A673 (cell line): ENCODE data around the gene IP6K1.

Experiments
- EZH2 ChIP-seq: fragments of 200-600 bp; sonication (generic); IDR thresholded peaks from 2 replicates; pipeline ENCODE4 v1.6.1; 2017; ENCODE audit warnings: borderline replicate concordance, low read depth, mild to moderate bottlenecking, mixed read lengths, antibody characterized with exemption, low read length; ENCODE audit not compliant: poor library complexity, severe bottlenecking
- TF ChIP-seq, protein P1 (sequence below): fragments of 300-800, 200-600 bp; sonication (generic); conservative IDR thresholded peaks from 2 replicates; pipeline ENCODE4 v1.5.1; 2017; ENCODE audit warnings: low read depth, mild to moderate bottlenecking, antibody characterized with exemption, low read length, moderate library complexity, mixed read lengths

DNA sequence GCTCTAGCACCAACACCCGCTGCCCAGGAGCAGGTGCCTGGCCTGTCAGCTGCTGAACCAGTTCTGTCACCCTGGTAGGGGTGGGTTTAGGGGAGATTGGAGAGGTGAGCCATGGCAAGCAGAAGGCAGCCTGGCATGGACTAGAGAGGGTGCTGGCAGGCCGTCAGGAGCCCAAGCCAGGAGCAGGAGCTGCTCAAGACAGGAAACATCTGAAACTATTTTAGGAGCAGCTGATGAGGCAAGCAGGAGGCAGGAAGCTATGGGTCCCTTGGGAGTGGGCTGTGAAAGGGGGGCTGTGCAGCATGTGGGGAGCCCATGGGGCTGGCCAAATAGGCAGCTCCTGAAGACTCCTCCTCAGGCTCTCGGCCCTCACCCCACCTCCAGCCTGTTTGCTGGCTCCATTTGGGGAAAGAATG is 19.0 kb upstream of the IP6K1 start:
- TF ChIP-seq, protein P1, sequence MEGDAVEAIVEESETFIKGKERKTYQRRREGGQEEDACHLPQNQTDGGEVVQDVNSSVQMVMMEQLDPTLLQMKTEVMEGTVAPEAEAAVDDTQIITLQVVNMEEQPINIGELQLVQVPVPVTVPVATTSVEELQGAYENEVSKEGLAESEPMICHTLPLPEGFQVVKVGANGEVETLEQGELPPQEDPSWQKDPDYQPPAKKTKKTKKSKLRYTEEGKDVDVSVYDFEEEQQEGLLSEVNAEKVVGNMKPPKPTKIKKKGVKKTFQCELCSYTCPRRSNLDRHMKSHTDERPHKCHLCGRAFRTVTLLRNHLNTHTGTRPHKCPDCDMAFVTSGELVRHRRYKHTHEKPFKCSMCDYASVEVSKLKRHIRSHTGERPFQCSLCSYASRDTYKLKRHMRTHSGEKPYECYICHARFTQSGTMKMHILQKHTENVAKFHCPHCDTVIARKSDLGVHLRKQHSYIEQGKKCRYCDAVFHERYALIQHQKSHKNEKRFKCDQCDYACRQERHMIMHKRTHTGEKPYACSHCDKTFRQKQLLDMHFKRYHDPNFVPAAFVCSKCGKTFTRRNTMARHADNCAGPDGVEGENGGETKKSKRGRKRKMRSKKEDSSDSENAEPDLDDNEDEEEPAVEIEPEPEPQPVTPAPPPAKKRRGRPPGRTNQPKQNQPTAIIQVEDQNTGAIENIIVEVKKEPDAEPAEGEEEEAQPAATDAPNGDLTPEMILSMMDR = no peak
- no peak for TF ChIP-seq EZH2
